Middle frontal gyrus (tissue), 1 donor: ENCODE results near the gene DIP2A.

Experiments used
- DNase-seq: peaks from one replicate; pipeline ENCODE4 v3.0.0-alpha.2; 2015; ENCODE audit warnings: low spot score; ENCODE audit errors: extremely low spot score

Gene DIP2A

GRCh38 chr21:46482225-46482845 is 23.6 kb downstream of the DIP2A start:
- no peak for DNase-seq

GRCh38 chr21:46482846-46483231 is 24.1 kb downstream of the DIP2A start:
- no peak for DNase-seq

GRCh38 chr21:46483300-46484295 is 24.9 kb downstream of the DIP2A start:
- no peak for DNase-seq

GRCh38 chr21:46486481-46487126 is 27.9 kb downstream of the DIP2A start:
- no peak for DNase-seq

GRCh38 chr21:46489162-46489663 is 30.5 kb downstream of the DIP2A start:
- no peak for DNase-seq

- no peak for DNase-seq
Observed at GRCh38 chr21:46489800-46490199, 31.1 kb downstream of the DIP2A start.

- no peak for DNase-seq
Observed at GRCh38 chr21:46491553-46491952, 32.9 kb downstream of the DIP2A start.

GRCh38 chr21:46492851-46493250 is 34.2 kb downstream of the DIP2A start:
- DNase-seq = no peak

- DNase-seq = no peak
Observed at GRCh38 chr21:46493828-46494227, 35.1 kb downstream of the DIP2A start.

- no peak for DNase-seq
Observed at GRCh38 chr21:46498335-46499050, 39.8 kb downstream of the DIP2A start.

- no peak for DNase-seq
Observed at GRCh38 chr21:46500224-46500861, 41.7 kb downstream of the DIP2A start.

- no peak for DNase-seq
Observed at GRCh38 chr21:46503922-46504550, 45.3 kb downstream of the DIP2A start.

- DNase-seq = no peak
Observed at GRCh38 chr21:46504666-46505065, 46.0 kb downstream of the DIP2A start.

- no peak for DNase-seq
Observed at GRCh38 chr21:46507562-46507961, 48.9 kb downstream of the DIP2A start.

- no peak for DNase-seq
Observed at GRCh38 chr21:46509741-46510502, 51.2 kb downstream of the DIP2A start.

GRCh38 chr21:46515109-46515508 is 56.4 kb downstream of the DIP2A start:
- no peak for DNase-seq

- no peak for DNase-seq
Observed at GRCh38 chr21:46516068-46516467, 57.4 kb downstream of the DIP2A start.

- no peak for DNase-seq
Observed at GRCh38 chr21:46517361-46517760, 58.7 kb downstream of the DIP2A start.

- DNase-seq = no peak
Observed at GRCh38 chr21:46518983-46519583, 60.4 kb downstream of the DIP2A start.
